ENCODE measurements around the gene RWDD1.

Gene RWDD1

GRCh38 chr6:116570856-116571682, at the start of gene RWDD1:
TSS of gene RWDD1 (plus strand) at chr6:116571504. CDS start at chr6:116571583, 79 bp downstream.
- DNase-seq = peak; percentile 99

GRCh38 chr6:116522896-116523295, 48.4 kb upstream of the RWDD1 start:
- DNase-seq = no peak

- no peak for DNase-seq
Measured at GRCh38 chr6:116524236-116524635, 47.1 kb upstream of the RWDD1 start.

- DNase-seq = no peak
Measured at GRCh38 chr6:116528133-116528532, 43.2 kb upstream of the RWDD1 start.

GRCh38 chr6:116528780-116529179, 42.5 kb upstream of the RWDD1 start:
- DNase-seq = no peak

GRCh38 chr6:116529466-116530290, 41.6 kb upstream of the RWDD1 start:
- DNase-seq = no peak

- DNase-seq = no peak
Measured at GRCh38 chr6:116530436-116530835, 40.9 kb upstream of the RWDD1 start.

- peak; percentile 28 for DNase-seq
Measured at GRCh38 chr6:116531675-116532570, 39.4 kb upstream of the RWDD1 start.

GRCh38 chr6:116533233-116533957, 37.9 kb upstream of the RWDD1 start:
- no peak for DNase-seq

GRCh38 chr6:116535109-116535508, 36.2 kb upstream of the RWDD1 start:
- DNase-seq = no peak

- no peak for DNase-seq
Measured at GRCh38 chr6:116536216-116536621, 35.1 kb upstream of the RWDD1 start.

GRCh38 chr6:116542426-116542825, 28.9 kb upstream of the RWDD1 start:
- DNase-seq = no peak

- DNase-seq = no peak
Measured at GRCh38 chr6:116543149-116543548, 28.2 kb upstream of the RWDD1 start.

- DNase-seq = no peak
Measured at GRCh38 chr6:116545651-116546050, 25.7 kb upstream of the RWDD1 start, which contains the start of gene TRAPPC3L. TSS of gene TRAPPC3L (minus strand) at chr6:116545684. CDS start at chr6:116545514, 170 bp downstream.

- DNase-seq = no peak
Measured at GRCh38 chr6:116547358-116547757, 23.9 kb upstream of the RWDD1 start.

GRCh38 chr6:116550796-116551195, 20.5 kb upstream of the RWDD1 start:
- no peak for DNase-seq

- no peak for DNase-seq
Measured at GRCh38 chr6:116553451-116553850, 17.9 kb upstream of the RWDD1 start, which contains the start of gene CALHM4. TSS of gene CALHM4 (plus strand) at chr6:116553751. CDS start at chr6:116553794, 43 bp downstream.

- no peak for DNase-seq
Measured at GRCh38 chr6:116556065-116556464, 15.2 kb upstream of the RWDD1 start.

- no peak for DNase-seq
Measured at GRCh38 chr6:116556814-116557415, 14.4 kb upstream of the RWDD1 start.

- DNase-seq = no peak
Measured at GRCh38 chr6:116557893-116558292, 13.4 kb upstream of the RWDD1 start.

GRCh38 chr6:116560130-116560529, 11.2 kb upstream of the RWDD1 start:
- no peak for DNase-seq
